Measurements from ENCODE around the gene IRF2BP1. TPM values are rescaled to one million over a fixed set of nuclear protein-coding genes. Genes with fewer than 3 reads are reported as not detected.

IRF2BP1 gene
- total RNA-seq, 3 donors from 2014 or later: 16.5 to 26.5 (median 19.7) TPM

- DNase-seq (ENCODE audit: low spot score in 2 of 2): no peak
- no peak overlapping the region for H3K27ac ChIP-seq
- H3K4me3 ChIP-seq: no peak overlapping the region
- H3K27me3 ChIP-seq: peaks cover 0 to 11% of the 10 kb centered on the region in 2 donors
- no peaks in the 10 kb centered on the region for H3K4me1 ChIP-seq
- TF ChIP-seq POLR2A (IDR thresholded peaks at IDR 0.05) (no peak), CTCF (IDR thresholded peaks at IDR 0.05) (no peak), POLR2AphosphoS5 (IDR thresholded peaks at IDR 0.05) (no peak)
- H3K9me3 ChIP-seq: no peaks in the 10 kb centered on the region
- intact Hi-C loops (cut with DNase I; ENCODE audit: low total_unique reads): no loop called here
- H3K36me3 ChIP-seq: no peaks in the 10 kb centered on the region
Measured at GRCh38 chr19:45911291-45911690, 25.4 kb upstream of the IRF2BP1 start.

GRCh38 chr19:45908956-45909355 lies 23.0 kb upstream of the IRF2BP1 start:
- Histone ChIP-seq H3K4me3 (no peak overlapping the region), H3K4me1 (no peaks in the 10 kb centered on the region), H3K9me3 (no peaks in the 10 kb centered on the region), H3K27me3 (peaks cover 0 to 10% of the 10 kb centered on the region in 2 donors), H3K27ac (no peak overlapping the region), H3K36me3 (no peaks in the 10 kb centered on the region)
- intact Hi-C loops (cut with DNase I; ENCODE audit: low total_unique reads): no loop called here
- no peak for DNase-seq (ENCODE audit: low spot score in 2 of 2)
- no peak for TF ChIP-seq CTCF (IDR thresholded peaks at IDR 0.05)
- TF ChIP-seq POLR2AphosphoS5 (IDR thresholded peaks at IDR 0.05): no peak
- no peak for TF ChIP-seq POLR2A (IDR thresholded peaks at IDR 0.05)

- Histone ChIP-seq H3K36me3 (no peaks in the 10 kb centered on the region), H3K4me3 (no peak overlapping the region), H3K27me3 (peaks cover 0 to 4% of the 10 kb centered on the region in 2 donors), H3K27ac (no peak overlapping the region), H3K4me1 (no peaks in the 10 kb centered on the region), H3K9me3 (no peaks in the 10 kb centered on the region)
- no peak for TF ChIP-seq POLR2AphosphoS5 (IDR thresholded peaks at IDR 0.05)
- TF ChIP-seq CTCF (IDR thresholded peaks at IDR 0.05): no peak
- no peak for TF ChIP-seq POLR2A (IDR thresholded peaks at IDR 0.05)
- DNase-seq (ENCODE audit: low spot score in 2 of 2): no peak
- intact Hi-C loops (cut with DNase I; ENCODE audit: low total_unique reads): no loop called here
Measured at GRCh38 chr19:45906221-45906620, 20.3 kb upstream of the IRF2BP1 start.

GRCh38 chr19:45905011-45905410 lies 19.1 kb upstream of the IRF2BP1 start:
- Histone ChIP-seq H3K36me3 (no peaks in the 10 kb centered on the region), H3K27ac (no peak overlapping the region), H3K4me1 (no peaks in the 10 kb centered on the region), H3K27me3 (no peaks in the 10 kb centered on the region), H3K4me3 (no peak overlapping the region), H3K9me3 (no peaks in the 10 kb centered on the region)
- intact Hi-C loops (cut with DNase I; ENCODE audit: low total_unique reads): no loop called here
- TF ChIP-seq POLR2A (IDR thresholded peaks at IDR 0.05) (no peak), CTCF (IDR thresholded peaks at IDR 0.05) (no peak), POLR2AphosphoS5 (IDR thresholded peaks at IDR 0.05) (no peak)
- DNase-seq (ENCODE audit: low spot score in 2 of 2): no peak

- Histone ChIP-seq H3K4me3 (peak overlapping the region; percentile 59 to 79 (median 75)), H3K27ac (peak overlapping the region; percentile 77 to 89), H3K4me1 (no peaks in the 10 kb centered on the region), H3K9me3 (no peaks in the 10 kb centered on the region), H3K27me3 (no peaks in the 10 kb centered on the region), H3K36me3 (no peaks in the 10 kb centered on the region)
- intact Hi-C loops (cut with DNase I; ENCODE audit: low total_unique reads): no loop called here
- peak; percentile 96 to 97 for DNase-seq (ENCODE audit: low spot score in 2 of 2)
- peak in 1 of 3 donors; percentile 11 for TF ChIP-seq CTCF (IDR thresholded peaks at IDR 0.05)
- peak; percentile 49 for TF ChIP-seq POLR2A (IDR thresholded peaks at IDR 0.05)
- TF ChIP-seq POLR2AphosphoS5 (IDR thresholded peaks at IDR 0.05): peak; percentile 56 to 69 (median 61)
Measured at GRCh38 chr19:45902651-45903625, 17.0 kb upstream of the IRF2BP1 start.
